Measurements from ENCODE around the gene OOEP. TPM values are rescaled to one million over a fixed set of nuclear protein-coding genes. Genes with fewer than 3 reads are reported as not detected.

Gene OOEP
- total RNA-seq, 1 experiment from 2014 or later: 1.1 TPM

DNA sequence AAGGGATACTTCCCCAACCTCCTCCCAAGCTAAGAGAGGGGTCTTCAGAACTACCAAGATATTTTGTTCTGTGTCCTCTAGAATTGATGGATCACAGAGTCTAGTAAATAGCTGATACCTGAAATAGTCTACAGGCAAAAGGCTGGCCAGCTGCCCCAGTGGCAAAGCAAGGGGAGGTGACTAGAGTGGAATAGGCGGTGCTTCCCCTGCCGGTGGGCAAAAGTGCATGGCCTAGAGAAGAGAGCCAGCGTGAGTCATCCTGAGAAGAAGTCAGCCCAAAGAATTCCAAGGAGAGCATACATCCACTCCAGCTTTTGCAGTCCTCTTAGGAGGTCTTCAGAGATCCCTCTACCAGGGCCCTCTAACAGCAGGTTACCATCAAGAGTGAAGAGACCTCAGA, 30.4 kb downstream of the OOEP start:
- Mint-ChIP-seq H3K9me3 (no peaks in the 10 kb centered on the region), H3K36me3 (no peaks in the 10 kb centered on the region), H3K4me3 (no peak overlapping the region), H3K27me3 (ENCODE audit: low read depth) (no peaks in the 10 kb centered on the region), H3K4me1 (peaks cover 16% of the 10 kb centered on the region), H3K27ac (no peak overlapping the region)
- ChIA-PET CTCF (interaction anchor here (0.8 to 1.7 kb wide), 4 partner anchors 13 to 53 kb away, joined by 3 to 6 read pairs (median 4); no protein-coding TSS in a partner anchor), POLR2A (no interaction called here)
- TF ChIP-seq EMX1 (CRISPR knock-in tag; IDR thresholded peaks at IDR 0.05): no peak
- TF ChIP-seq SP1 (CRISPR knock-in tag; conservative IDR thresholded peaks at IDR 0.05): no peak
- TF ChIP-seq RORB (CRISPR knock-in tag; IDR thresholded peaks at IDR 0.05): no peak
- TF ChIP-seq, protein P1, sequence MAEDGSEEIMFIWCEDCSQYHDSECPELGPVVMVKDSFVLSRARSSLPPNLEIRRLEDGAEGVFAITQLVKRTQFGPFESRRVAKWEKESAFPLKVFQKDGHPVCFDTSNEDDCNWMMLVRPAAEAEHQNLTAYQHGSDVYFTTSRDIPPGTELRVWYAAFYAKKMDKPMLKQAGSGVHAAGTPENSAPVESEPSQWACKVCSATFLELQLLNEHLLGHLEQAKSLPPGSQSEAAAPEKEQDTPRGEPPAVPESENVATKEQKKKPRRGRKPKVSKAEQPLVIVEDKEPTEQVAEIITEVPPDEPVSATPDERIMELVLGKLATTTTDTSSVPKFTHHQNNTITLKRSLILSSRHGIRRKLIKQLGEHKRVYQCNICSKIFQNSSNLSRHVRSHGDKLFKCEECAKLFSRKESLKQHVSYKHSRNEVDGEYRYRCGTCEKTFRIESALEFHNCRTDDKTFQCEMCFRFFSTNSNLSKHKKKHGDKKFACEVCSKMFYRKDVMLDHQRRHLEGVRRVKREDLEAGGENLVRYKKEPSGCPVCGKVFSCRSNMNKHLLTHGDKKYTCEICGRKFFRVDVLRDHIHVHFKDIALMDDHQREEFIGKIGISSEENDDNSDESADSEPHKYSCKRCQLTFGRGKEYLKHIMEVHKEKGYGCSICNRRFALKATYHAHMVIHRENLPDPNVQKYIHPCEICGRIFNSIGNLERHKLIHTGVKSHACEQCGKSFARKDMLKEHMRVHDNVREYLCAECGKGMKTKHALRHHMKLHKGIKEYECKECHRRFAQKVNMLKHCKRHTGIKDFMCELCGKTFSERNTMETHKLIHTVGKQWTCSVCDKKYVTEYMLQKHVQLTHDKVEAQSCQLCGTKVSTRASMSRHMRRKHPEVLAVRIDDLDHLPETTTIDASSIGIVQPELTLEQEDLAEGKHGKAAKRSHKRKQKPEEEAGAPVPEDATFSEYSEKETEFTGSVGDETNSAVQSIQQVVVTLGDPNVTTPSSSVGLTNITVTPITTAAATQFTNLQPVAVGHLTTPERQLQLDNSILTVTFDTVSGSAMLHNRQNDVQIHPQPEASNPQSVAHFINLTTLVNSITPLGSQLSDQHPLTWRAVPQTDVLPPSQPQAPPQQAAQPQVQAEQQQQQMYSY (CRISPR knock-in tag; IDR thresholded peaks at IDR 0.05): peak; percentile 90
- no peak for TF ChIP-seq GTF2I (CRISPR knock-in tag; conservative IDR thresholded peaks at IDR 0.05)
- TF ChIP-seq, protein P2, sequence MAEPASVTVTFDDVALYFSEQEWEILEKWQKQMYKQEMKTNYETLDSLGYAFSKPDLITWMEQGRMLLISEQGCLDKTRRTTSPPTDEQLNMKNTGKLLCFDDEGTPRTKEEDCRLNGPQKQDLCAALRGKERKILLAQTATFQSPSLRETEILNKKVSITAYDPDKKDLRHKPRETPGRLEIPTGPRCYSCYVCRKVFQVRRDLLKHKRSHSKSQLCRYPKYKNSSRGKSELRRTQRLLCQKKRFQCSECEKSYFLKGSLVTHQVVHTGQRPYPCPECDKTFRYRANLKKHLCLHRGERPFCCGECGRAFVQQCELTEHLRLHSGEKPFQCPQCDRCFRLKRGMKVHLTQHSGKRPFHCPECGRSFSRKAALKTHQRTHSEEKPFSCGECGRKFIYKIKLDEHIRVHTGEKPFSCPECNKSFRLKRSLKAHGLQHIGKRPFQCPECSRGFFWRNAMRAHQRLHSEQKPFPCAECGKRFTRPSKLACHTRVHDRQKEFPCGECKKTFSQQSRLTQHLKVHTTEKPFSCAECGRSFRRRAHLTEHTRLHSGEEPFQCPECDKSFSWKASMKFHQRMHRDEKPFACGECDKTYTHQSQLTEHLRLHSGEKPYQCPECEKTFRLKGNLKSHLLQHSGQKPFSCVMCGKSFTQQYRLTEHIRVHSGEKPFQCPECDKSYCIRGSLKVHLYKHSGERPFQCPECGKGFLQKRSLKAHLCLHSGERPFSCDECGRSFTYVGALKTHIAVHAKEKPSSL (CRISPR knock-in tag; conservative IDR thresholded peaks at IDR 0.05): no peak
- ATAC-seq (peak; percentile 94), DNase-seq (ENCODE audit: low spot score) (no peak)

DNA sequence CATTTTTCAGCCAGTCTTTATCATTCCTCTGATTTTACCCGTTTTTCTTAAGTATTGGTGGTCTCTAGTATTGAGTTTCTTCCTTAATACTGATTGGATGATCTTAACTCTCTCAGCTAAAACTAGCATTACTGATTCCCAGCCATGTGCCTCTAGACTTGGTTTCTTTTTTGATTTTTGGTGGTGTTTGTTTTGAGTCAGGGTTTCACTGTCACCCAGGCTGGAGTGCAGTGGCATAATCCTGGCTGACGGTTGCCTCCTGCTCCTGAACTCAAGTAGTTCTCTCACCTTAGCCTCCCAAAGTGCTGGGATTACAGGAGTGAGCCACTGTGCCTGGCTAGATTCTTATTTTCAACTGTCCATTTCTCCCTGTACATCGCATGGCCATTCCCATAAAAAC, 40.5 kb downstream of the OOEP start:
- TF ChIP-seq MXD4 (CRISPR knock-in tag; IDR thresholded peaks at IDR 0.05; ENCODE audit: borderline replicate concordance) (no peak), EMX1 (CRISPR knock-in tag; IDR thresholded peaks at IDR 0.05) (no peak), ZNF219 (CRISPR knock-in tag; IDR thresholded peaks at IDR 0.05; ENCODE audit: borderline replicate concordance) (no peak), KAT7 (CRISPR knock-in tag; IDR thresholded peaks at IDR 0.05; ENCODE audit: borderline replicate concordance) (no peak), ZNF138 (CRISPR knock-in tag; conservative IDR thresholded peaks at IDR 0.05) (no peak), TP53 (CRISPR knock-in tag; IDR thresholded peaks at IDR 0.05) (no peak), CBFB (CRISPR knock-in tag; IDR thresholded peaks at IDR 0.05; ENCODE audit: low read depth) (no peak), SOX15 (CRISPR knock-in tag; IDR thresholded peaks at IDR 0.05) (no peak), ZNF121 (CRISPR knock-in tag; IDR thresholded peaks at IDR 0.05) (no peak), ATF1 (CRISPR knock-in tag; IDR thresholded peaks at IDR 0.05) (no peak), SMAD4 (CRISPR knock-in tag; IDR thresholded peaks at IDR 0.05) (no peak), CREB1 (CRISPR knock-in tag; IDR thresholded peaks at IDR 0.05) (no peak)
- TF ChIP-seq, protein P3, sequence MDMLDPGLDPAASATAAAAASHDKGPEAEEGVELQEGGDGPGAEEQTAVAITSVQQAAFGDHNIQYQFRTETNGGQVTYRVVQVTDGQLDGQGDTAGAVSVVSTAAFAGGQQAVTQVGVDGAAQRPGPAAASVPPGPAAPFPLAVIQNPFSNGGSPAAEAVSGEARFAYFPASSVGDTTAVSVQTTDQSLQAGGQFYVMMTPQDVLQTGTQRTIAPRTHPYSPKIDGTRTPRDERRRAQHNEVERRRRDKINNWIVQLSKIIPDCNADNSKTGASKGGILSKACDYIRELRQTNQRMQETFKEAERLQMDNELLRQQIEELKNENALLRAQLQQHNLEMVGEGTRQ (CRISPR knock-in tag; IDR thresholded peaks at IDR 0.05): no peak
- TF ChIP-seq, protein P4, sequence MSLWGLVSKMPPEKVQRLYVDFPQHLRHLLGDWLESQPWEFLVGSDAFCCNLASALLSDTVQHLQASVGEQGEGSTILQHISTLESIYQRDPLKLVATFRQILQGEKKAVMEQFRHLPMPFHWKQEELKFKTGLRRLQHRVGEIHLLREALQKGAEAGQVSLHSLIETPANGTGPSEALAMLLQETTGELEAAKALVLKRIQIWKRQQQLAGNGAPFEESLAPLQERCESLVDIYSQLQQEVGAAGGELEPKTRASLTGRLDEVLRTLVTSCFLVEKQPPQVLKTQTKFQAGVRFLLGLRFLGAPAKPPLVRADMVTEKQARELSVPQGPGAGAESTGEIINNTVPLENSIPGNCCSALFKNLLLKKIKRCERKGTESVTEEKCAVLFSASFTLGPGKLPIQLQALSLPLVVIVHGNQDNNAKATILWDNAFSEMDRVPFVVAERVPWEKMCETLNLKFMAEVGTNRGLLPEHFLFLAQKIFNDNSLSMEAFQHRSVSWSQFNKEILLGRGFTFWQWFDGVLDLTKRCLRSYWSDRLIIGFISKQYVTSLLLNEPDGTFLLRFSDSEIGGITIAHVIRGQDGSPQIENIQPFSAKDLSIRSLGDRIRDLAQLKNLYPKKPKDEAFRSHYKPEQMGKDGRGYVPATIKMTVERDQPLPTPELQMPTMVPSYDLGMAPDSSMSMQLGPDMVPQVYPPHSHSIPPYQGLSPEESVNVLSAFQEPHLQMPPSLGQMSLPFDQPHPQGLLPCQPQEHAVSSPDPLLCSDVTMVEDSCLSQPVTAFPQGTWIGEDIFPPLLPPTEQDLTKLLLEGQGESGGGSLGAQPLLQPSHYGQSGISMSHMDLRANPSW (CRISPR knock-in tag; conservative IDR thresholded peaks at IDR 0.05; ENCODE audit: low read depth): no peak
- no peaks in the 10 kb centered on the region for H3K27me3 Mint-ChIP-seq (ENCODE audit: low read depth)
- DNase-seq (ENCODE audit: low spot score) (no peak), ATAC-seq (no peak)
- H3K27ac Mint-ChIP-seq: no peak overlapping the region
- peaks cover 10% of the 10 kb centered on the region for H3K4me1 Mint-ChIP-seq
- ChIA-PET POLR2A (no interaction called here), CTCF (interaction anchor here (0.8 to 3.5 kb wide), 4 partner anchors 11 to 60 kb away, joined by 4 to 44 read pairs (median 22); no protein-coding TSS in a partner anchor)
- no peaks in the 10 kb centered on the region for H3K36me3 Mint-ChIP-seq
- no peaks in the 10 kb centered on the region for H3K9me3 Mint-ChIP-seq
- H3K4me3 Mint-ChIP-seq: no peak overlapping the region

Measured in WTC11 (cell line).